ENCODE data around the gene MRPS18A. TPM values are rescaled to one million over a fixed set of nuclear protein-coding genes. Genes with fewer than 3 reads are reported as not detected.

MRPS18A gene
- total and polyA plus RNA-seq, 2 of the 8 experiments (the other 6 are each of a cell fraction or from before 2014, with no cell fraction given) = 48.3 to 121 TPM

- no peaks in the 10 kb centered on the region for H3K36me3 ChIP-seq (ENCODE audit: control insufficient read depth in 2 of 4, insufficient read depth in 4 of 4, low read length in 3 of 4)
- no peak overlapping the region for H3K27ac ChIP-seq (ENCODE audit: low read depth, low read length)
- H3K4me3 ChIP-seq (ENCODE audit: extremely low read depth in 1 of 4, insufficient read depth in 2 of 4, low read depth in 3 of 4, low read length in 4 of 4) = no peak overlapping the region
- H2BK15ac ChIP-seq (ENCODE audit: low read length) = no peak overlapping the region
- no peak overlapping the region for H3K4ac ChIP-seq (replicated peaks; ENCODE audit: insufficient read length, low read depth, low read length)
- H4K20me1 ChIP-seq (replicated peaks in 1 of 2; ENCODE audit: control insufficient read depth in 1 of 2, insufficient read depth in 2 of 2, low read length in 2 of 2) = no peaks in the 10 kb centered on the region
- H3K79me1 ChIP-seq (ENCODE audit: low read depth, low read length) = no peaks in the 10 kb centered on the region
- no peak overlapping the region for H4K8ac ChIP-seq (ENCODE audit: extremely low read depth, insufficient read depth, low read length)
- no peak overlapping the region for H3K9ac ChIP-seq (replicated peaks in 1 of 4; ENCODE audit: extremely low read depth in 1 of 4, low read depth in 3 of 4, low read length in 3 of 4)
- no peak overlapping the region for H2BK20ac ChIP-seq (ENCODE audit: low read length)
- no peak overlapping the region for H2AFZ ChIP-seq (ENCODE audit: low read length)
- H2BK12ac ChIP-seq (ENCODE audit: low read depth, low read length) = no peak overlapping the region
- no peak overlapping the region for H4K5ac ChIP-seq (ENCODE audit: insufficient read length, low read depth, low read length)
- no peak overlapping the region for H2AK5ac ChIP-seq (ENCODE audit: low read depth, low read length)
- ChIA-PET POLR2A (ENCODE audit: partially characterized antibody) (interaction anchor here (0.7 to 2.7 kb wide), 6 partner anchors 30 to 406 kb away, joined by 3 to 18 read pairs (median 3); partner anchors contain the start of gene VEGFA), CTCF (ENCODE audit: partially characterized antibody) (interaction anchor here (0.6 to 7.4 kb wide), 42 partner anchors 8 to 496 kb away, joined by 3 to 89 read pairs (median 5); no protein-coding TSS in a partner anchor)
- 76% methylated on average over 2 of the region's 2 CpGs; no CpG with 5 or more reads in 1 of the 2 experiments for WGBS, 2 experiments (ENCODE audit: extremely low coverage in 1 of 2, insufficient coverage in 1 of 2, insufficient read length in 1 of 2, insufficient replicate concordance in 2 of 2, low coverage in 1 of 2, low lambda C conversion rate in 2 of 2, missing lambda C conversion rate in 1 of 2)
- H3K14ac ChIP-seq (ENCODE audit: insufficient read length) = no peak overlapping the region
- H3K4me1 ChIP-seq (replicated peaks in 1 of 4; ENCODE audit: control insufficient read depth in 3 of 4, insufficient read depth in 4 of 4, low read length in 3 of 4) = peaks cover 0 to 8% (median 0%) of the 10 kb centered on the region in 4 experiments; a peak in 4 of 7 replicates
- H3K23me2 ChIP-seq (ENCODE audit: low read depth, low read length) = no peaks in the 10 kb centered on the region
- H2BK120ac ChIP-seq (replicated peaks; ENCODE audit: low read depth, low read length) = no peak overlapping the region
- FAIRE-seq (no peak), DNase-seq (ENCODE audit: low read depth in 1 of 2, low spot score in 2 of 2) (no peak)
- TF ChIP-seq BRCA1 (IDR thresholded peaks at IDR 0.05; ENCODE audit: low read depth, low read length) = no peak
- TF ChIP-seq POU5F1 (IDR thresholded peaks at IDR 0.05; ENCODE audit: low read depth, low read length) = no peak
- TF ChIP-seq SIRT6 (IDR thresholded peaks at IDR 0.05; ENCODE audit: low read length) = no peak
- TF ChIP-seq TEAD4 (IDR thresholded peaks at IDR 0.05; ENCODE audit: low read depth, low read length) = no peak
- TF ChIP-seq BACH1 (IDR thresholded peaks at IDR 0.05; ENCODE audit: low read length) = no peak
- no peak for TF ChIP-seq HDAC2 (IDR thresholded peaks at IDR 0.05; ENCODE audit: borderline replicate concordance in 1 of 2, low read depth in 2 of 2, low read length in 2 of 2)
- TF ChIP-seq NRF1 (IDR thresholded peaks at IDR 0.05; ENCODE audit: low read depth, low read length) = no peak
- H3K4me2 ChIP-seq (ENCODE audit: insufficient read depth in 1 of 2, low read depth in 2 of 2, low read length in 2 of 2) = no peak overlapping the region
- no peak overlapping the region; the same call in 1 of the 2 replicates for H3K18ac ChIP-seq (ENCODE audit: extremely low read depth, low read length)
- H3K9me3 ChIP-seq (ENCODE audit: insufficient read depth in 2 of 2, low read depth in 1 of 2, low read length in 1 of 2) = no peaks in the 10 kb centered on the region
- H3K56ac ChIP-seq (replicated peaks; ENCODE audit: insufficient read length, low read depth, low read length) = no peak overlapping the region
- H2BK5ac ChIP-seq (ENCODE audit: low read depth, low read length) = no peak overlapping the region
- no peak overlapping the region for H4K91ac ChIP-seq (replicated peaks; ENCODE audit: insufficient read length, low read length)
- H3K79me2 ChIP-seq (ENCODE audit: control insufficient read depth in 1 of 2, insufficient read depth in 2 of 2, low read length in 2 of 2) = no peaks in the 10 kb centered on the region
- no peaks in the 10 kb centered on the region for H3K27me3 ChIP-seq (replicated peaks in 1 of 4; ENCODE audit: control insufficient read depth in 3 of 4, extremely low read depth in 1 of 4, insufficient read depth in 3 of 4, low read length in 3 of 4)
- no peak overlapping the region for H3K23ac ChIP-seq (ENCODE audit: insufficient read length)
Observed at GRCh38 chr6:43724354-43724753, 36.8 kb upstream of the MRPS18A start.

Data from H1 (cell line).